B cell (primary cell): Measurements from ENCODE around the gene ARHGAP9. TPM values are rescaled to one million over a fixed set of nuclear protein-coding genes. Genes with fewer than 3 reads are reported as not detected.

ENCODE experiments used
- ATAC-seq: fragments of 200-7000 bp; cut with Tn5 transposase; one replicate; pipeline ENCODE4 v1.10.0; 2021; ENCODE audit warnings: low read depth, mild to moderate bottlenecking, moderate number of reproducible peaks, moderate library complexity
- CTCF ChIA-PET: fragments of 350-600 bp; sonication (Branson Sonifier 250); formaldehyde crosslinking; loops from one replicate; lab custom pipeline; 2021; ENCODE audit warnings: antibody characterized with exemption, inconsistent platforms; lab: Charles Lee
- POLR2A ChIA-PET: fragments of 350-600 bp; sonication (Branson Sonifier 250); formaldehyde crosslinking; loops from one replicate; lab custom pipeline; 2021; ENCODE audit warnings: antibody characterized with exemption; lab: Charles Lee
- DNase-seq: peaks from one replicate; pipeline ENCODE4 v3.0.0; 2013
- H2AFZ ChIP-seq: 2 replicates; pipeline ENCODE4 v1.6.1; 2012; ENCODE audit warnings: mild to moderate bottlenecking, low read depth, low read length; ENCODE audit not compliant: insufficient read depth, poor library complexity, severe bottlenecking
- H3K27ac ChIP-seq, 2 donors: 1 replicate in 1 of 2; 2 replicates in 1 of 2; pipeline ENCODE4 v1.5.1; 2012 to 2013; ENCODE audit warnings: low read length in 2 of 2, mild to moderate bottlenecking in 2 of 2, moderate library complexity in 1 of 2
- H3K27me3 ChIP-seq, 4 experiments: fragments of 200-600 bp in 1 of 4; sonication (generic) in 1 of 4; replicated peaks in 1 of 4; 1 replicate in 2 of 4; 2 replicates in 2 of 4; pipeline versions ENCODE4 v1.6.1 to v1.7.0; 2013 to 2016; ENCODE audit warnings: low read length in 3 of 4, mild to moderate bottlenecking in 2 of 4, mixed read lengths in 1 of 4, moderate library complexity in 1 of 4; ENCODE audit not compliant: insufficient read depth in 4 of 4, control insufficient read depth in 3 of 4; ENCODE audit errors: control extremely low read depth in 1 of 4
- H3K36me3 ChIP-seq, 2 experiments: replicated peaks in 1 of 2; 1 replicate in 1 of 2; 2 replicates in 1 of 2; pipeline versions ENCODE4 v1.6.1 to v1.7.1; 2013; ENCODE audit warnings: low read length in 1 of 2; ENCODE audit not compliant: insufficient read depth in 2 of 2, control insufficient read depth in 1 of 2; ENCODE audit errors: control extremely low read depth in 1 of 2, extremely low read depth in 1 of 2
- H3K4me1 ChIP-seq, 2 donors: fragments of 200-600 bp in 1 of 2; sonication (generic) in 1 of 2; 1 replicate in 1 of 2; 2 replicates in 1 of 2; pipeline versions ENCODE4 v1.5.1 to v1.6.1; 2013 to 2017; ENCODE audit warnings: low read length in 2 of 2; ENCODE audit not compliant: control insufficient read depth in 2 of 2, insufficient read depth in 2 of 2
- H3K4me2 ChIP-seq: replicated peaks from 2 replicates; pipeline ENCODE3; 2012; ENCODE audit warnings: mild to moderate bottlenecking, low read depth, low read length; ENCODE audit not compliant: poor library complexity, severe bottlenecking
- H3K4me3 ChIP-seq, 5 experiments: fragments of 200-600 bp in 1 of 5; sonication (generic) in 1 of 5; 1 replicate in 3 of 5; 2 replicates in 2 of 5; pipeline versions ENCODE4 v1.5.1 to v1.7.0; 2011 to 2016; ENCODE audit warnings: low read length in 4 of 5, mild to moderate bottlenecking in 4 of 5, low read depth in 2 of 5, control low read depth in 1 of 5, moderate library complexity in 1 of 5; ENCODE audit not compliant: insufficient read depth in 1 of 5; ENCODE audit errors: control extremely low read depth in 1 of 5, extremely low read depth in 1 of 5
- H3K79me2 ChIP-seq: fragments of 200-600 bp; sonication (generic); one replicate; pipeline ENCODE4 v1.6.0; 2016; ENCODE audit warnings: low read length; ENCODE audit not compliant: control insufficient read depth, insufficient read depth
- H3K9ac ChIP-seq: fragments of 200-600 bp; sonication (generic); 2 replicates; pipeline ENCODE4 v1.6.1; 2017; ENCODE audit warnings: mild to moderate bottlenecking, low read length, moderate library complexity
- H3K9me3 ChIP-seq, 3 donors: one replicate each; pipeline versions ENCODE4 v1.6.1 to v1.7.1; 2013; ENCODE audit warnings: low read length in 2 of 3; ENCODE audit not compliant: control insufficient read depth in 2 of 3, insufficient read depth in 1 of 3; ENCODE audit errors: control extremely low read depth in 1 of 3
- H4K20me1 ChIP-seq: 2 replicates; pipeline ENCODE4 v1.6.0; 2012; ENCODE audit warnings: mild to moderate bottlenecking, low read length; ENCODE audit not compliant: insufficient read depth, control insufficient read depth, poor library complexity, severe bottlenecking
- H3K27ac Mint-ChIP-seq: one replicate; pipeline ENCODE4 v1.8.0; 2021; ENCODE audit warnings: mixed read lengths
- H3K27me3 Mint-ChIP-seq: one replicate; pipeline ENCODE4 v1.8.0; 2021; ENCODE audit warnings: mixed read lengths
- H3K4me1 Mint-ChIP-seq: one replicate; pipeline ENCODE4 v1.8.0; 2021; ENCODE audit warnings: mixed read lengths
- H3K4me3 Mint-ChIP-seq: one replicate; pipeline ENCODE4 v1.8.0; 2021; ENCODE audit warnings: mixed read lengths
- H3K9me3 Mint-ChIP-seq: one replicate; pipeline ENCODE4 v1.8.0; 2022; ENCODE audit warnings: mixed read lengths; ENCODE audit not compliant: insufficient read depth
- EZH2 ChIP-seq: IDR thresholded peaks from 2 replicates; pipeline ENCODE4 v1.6.1; 2012; ENCODE audit warnings: borderline replicate concordance, low read depth, mild to moderate bottlenecking, moderate library complexity, low read length; ENCODE audit not compliant: insufficient read depth, poor library complexity, severe bottlenecking
- WGBS: methylation state at CpG from one replicate; pipeline ENCODE4 v1.1.5; 2013; ENCODE audit warnings: missing lambda C conversion rate; ENCODE audit not compliant: insufficient coverage; 5-methylcytosine and 5-hydroxymethylcytosine counted together
- intact Hi-C: fragments of 100-400 bp; cut with micrococcal nuclease; formaldehyde crosslinking; loops from one replicate; pipeline ENCODE4 v1.10.0; 2022
- polyA plus RNA-seq: library from polyadenylated mRNA; depleted of rRNA; stranded (reverse); fragments of >200 nt; gene quantifications from 2 replicates; pipeline ENCODE4 v1.2.3, GENCODE V29; 2012
- total RNA-seq, 2 donors: library from RNA; stranded (reverse); fragments of 120-200 nt in 1 of 2; gene quantifications; 1 replicate in 1 of 2; 2 replicates in 1 of 2; pipeline versions ENCODE4 v1.2.3 to v1.2.4, GENCODE V29; 2013 to 2022
- TF ChIP-seq, protein P1 (sequence below): fragments of 200-600 bp; IDR thresholded peaks from one replicate; pipeline ENCODE4 v1.8.0; 2022; ENCODE audit warnings: antibody characterized with exemption, mild to moderate bottlenecking

The ARHGAP9 gene
- total and polyA plus RNA-seq, 2 donors (not counting 1 experiment from before 2014, with no cell fraction given): 161 to 390 TPM

DNA sequence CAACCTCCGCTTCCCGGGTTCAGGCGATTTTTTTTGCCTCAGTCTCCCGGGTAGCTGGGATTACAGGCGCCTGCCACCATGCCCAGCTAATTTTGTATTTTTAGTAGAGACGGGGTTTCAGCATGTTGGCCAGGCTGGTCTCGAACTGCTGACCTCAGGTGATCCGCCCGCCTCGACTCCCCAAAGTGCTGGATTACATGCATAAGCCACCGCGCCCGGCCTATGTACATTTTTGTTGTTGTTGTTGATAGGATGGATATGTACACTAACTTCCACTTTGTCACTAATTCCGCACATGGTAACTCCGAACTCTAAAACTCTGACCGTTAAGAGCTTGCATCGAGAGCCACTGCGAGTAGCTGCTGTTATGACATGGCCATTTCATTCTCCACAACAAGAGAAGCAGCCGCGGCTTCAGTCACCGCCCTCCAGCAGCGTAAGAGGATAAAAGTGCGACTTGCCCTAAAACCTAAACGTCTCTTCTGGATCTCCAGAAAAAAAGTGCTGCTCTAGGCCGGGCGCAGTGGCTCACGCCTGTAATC lies 7.5 kb upstream of the ARHGAP9 start:
- Mint-ChIP-seq H3K4me1 (peaks cover 30% of the 10 kb centered on the region), H3K4me3 (no peak overlapping the region), H3K27me3 (no peaks in the 10 kb centered on the region), H3K9me3 (no peaks in the 10 kb centered on the region), H3K27ac (peak overlapping the region; percentile 93)
- Histone ChIP-seq H3K4me3 (peak overlapping the region in 1 of 5 experiments; percentile 75), H3K4me2 (peak overlapping the region; percentile 98), H3K79me2 (peaks cover 61% of the 10 kb centered on the region), H3K27me3 (no peaks in the 10 kb centered on the region), H3K4me1 (peaks cover 20 to 26% of the 10 kb centered on the region in 2 donors), H3K36me3 (peaks cover 5 to 25% of the 10 kb centered on the region in 2 experiments), H3K9ac (peak overlapping the region; percentile 77), H3K9me3 (no peaks in the 10 kb centered on the region), H3K27ac (no peak overlapping the region), H4K20me1 (peaks cover 5% of the 10 kb centered on the region), H2AFZ (no peak overlapping the region)
- no peak for ATAC-seq
- TF ChIP-seq, protein P1, sequence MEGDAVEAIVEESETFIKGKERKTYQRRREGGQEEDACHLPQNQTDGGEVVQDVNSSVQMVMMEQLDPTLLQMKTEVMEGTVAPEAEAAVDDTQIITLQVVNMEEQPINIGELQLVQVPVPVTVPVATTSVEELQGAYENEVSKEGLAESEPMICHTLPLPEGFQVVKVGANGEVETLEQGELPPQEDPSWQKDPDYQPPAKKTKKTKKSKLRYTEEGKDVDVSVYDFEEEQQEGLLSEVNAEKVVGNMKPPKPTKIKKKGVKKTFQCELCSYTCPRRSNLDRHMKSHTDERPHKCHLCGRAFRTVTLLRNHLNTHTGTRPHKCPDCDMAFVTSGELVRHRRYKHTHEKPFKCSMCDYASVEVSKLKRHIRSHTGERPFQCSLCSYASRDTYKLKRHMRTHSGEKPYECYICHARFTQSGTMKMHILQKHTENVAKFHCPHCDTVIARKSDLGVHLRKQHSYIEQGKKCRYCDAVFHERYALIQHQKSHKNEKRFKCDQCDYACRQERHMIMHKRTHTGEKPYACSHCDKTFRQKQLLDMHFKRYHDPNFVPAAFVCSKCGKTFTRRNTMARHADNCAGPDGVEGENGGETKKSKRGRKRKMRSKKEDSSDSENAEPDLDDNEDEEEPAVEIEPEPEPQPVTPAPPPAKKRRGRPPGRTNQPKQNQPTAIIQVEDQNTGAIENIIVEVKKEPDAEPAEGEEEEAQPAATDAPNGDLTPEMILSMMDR: no peak
- no peak for TF ChIP-seq EZH2
- ChIA-PET CTCF (interaction anchor here (0.7 to 3.3 kb wide), 6 partner anchors 8 to 35 kb away, joined by 3 to 18 read pairs (median 8); partner anchors contain the start of gene GLI1), POLR2A (interaction anchor here (0.7 to 1.0 kb wide), 2 partner anchors 10 to 34 kb away, joined by 3 read pairs; no protein-coding TSS in a partner anchor)
- intact Hi-C loops: loop anchor here (1.0 to 10.0 kb wide), 7 partner anchors 8 to 734 kb away; partner anchors contain the start of genes ARHGAP9, CDK4, DCTN2 and DDIT3
- WGBS: 92% methylated on average over 10 of the region's 27 CpGs
- no peak for DNase-seq

DNA sequence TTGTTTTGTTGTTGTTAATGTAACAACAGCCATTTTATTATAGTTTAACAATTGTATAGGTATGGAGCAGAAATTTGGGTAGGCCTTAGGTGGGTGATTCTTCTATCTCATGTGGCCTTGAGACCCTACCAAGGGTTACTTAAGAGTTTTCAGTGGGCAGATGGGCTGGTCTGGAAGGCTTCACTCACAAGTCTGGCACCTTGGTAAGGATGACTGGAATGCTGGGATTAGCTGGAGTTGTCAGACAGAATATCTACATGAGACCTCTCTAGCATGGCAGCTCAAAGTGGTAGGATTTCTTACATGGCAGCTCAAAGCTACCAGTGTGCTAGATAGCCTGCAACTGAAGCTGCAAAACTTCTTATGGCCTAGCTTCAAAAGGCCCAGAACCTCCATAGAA lies 6.0 kb upstream of the ARHGAP9 start:
- intact Hi-C loops: loop anchor here (2.0 to 10.0 kb wide), 3 partner anchors 55 to 733 kb away; partner anchors contain the start of genes CDK4, MARCHF9, PRIM1 and R3HDM2
- DNase-seq (no peak), ATAC-seq (no peak)
- Histone ChIP-seq H3K4me2 (no peak overlapping the region), H3K36me3 (peaks cover 0 to 17% of the 10 kb centered on the region in 2 experiments), H3K9me3 (no peaks in the 10 kb centered on the region), H3K9ac (no peak overlapping the region), H3K27me3 (no peaks in the 10 kb centered on the region), H3K79me2 (peaks cover 67% of the 10 kb centered on the region), H4K20me1 (peaks cover 5% of the 10 kb centered on the region), H3K4me1 (peaks cover 33 to 40% of the 10 kb centered on the region in 2 donors), H2AFZ (no peak overlapping the region), H3K27ac (no peak overlapping the region), H3K4me3 (no peak overlapping the region)
- CTCF ChIA-PET: interaction anchor here (2.3 to 3.3 kb wide), 3 partner anchors 9 to 27 kb away, joined by 10 to 18 read pairs (median 15); partner anchors contain the start of gene GLI1
- TF ChIP-seq EZH2: no peak
- TF ChIP-seq, protein P1: no peak
- H3K4me1 Mint-ChIP-seq: peaks cover 37% of the 10 kb centered on the region
- H3K4me3 Mint-ChIP-seq: no peak overlapping the region
- no peaks in the 10 kb centered on the region for H3K27me3 Mint-ChIP-seq
- H3K9me3 Mint-ChIP-seq: no peaks in the 10 kb centered on the region
- POLR2A ChIA-PET: interaction anchor here (0.6 to 1.5 kb wide), 4 partner anchors 8 to 31 kb away, joined by 3 to 4 read pairs (median 4); no protein-coding TSS in a partner anchor
- peak overlapping the region; percentile 53 for H3K27ac Mint-ChIP-seq
